ENCODE results near the gene CCDC159.

DNA sequence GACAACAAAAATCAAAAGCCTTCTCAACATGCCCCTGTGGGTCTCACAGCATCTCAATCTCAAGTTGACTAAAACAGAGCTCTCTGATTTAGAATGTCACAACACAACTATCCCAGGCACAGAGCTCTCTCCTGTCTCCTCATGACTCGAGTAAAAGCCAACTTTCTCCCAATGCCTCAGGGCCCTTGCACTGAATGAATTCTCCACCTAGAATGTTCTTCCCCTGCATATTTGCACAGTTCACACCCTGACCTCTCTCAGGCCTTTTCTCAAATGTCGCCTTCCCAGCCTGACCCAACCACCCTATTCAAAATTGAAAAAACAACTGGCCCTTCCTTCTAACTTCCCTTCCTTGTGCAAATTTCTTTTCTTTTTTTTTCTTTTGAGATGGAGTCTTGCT, 24.4 kb downstream of the CCDC159 start:
- TF ChIP-seq, protein P1, sequence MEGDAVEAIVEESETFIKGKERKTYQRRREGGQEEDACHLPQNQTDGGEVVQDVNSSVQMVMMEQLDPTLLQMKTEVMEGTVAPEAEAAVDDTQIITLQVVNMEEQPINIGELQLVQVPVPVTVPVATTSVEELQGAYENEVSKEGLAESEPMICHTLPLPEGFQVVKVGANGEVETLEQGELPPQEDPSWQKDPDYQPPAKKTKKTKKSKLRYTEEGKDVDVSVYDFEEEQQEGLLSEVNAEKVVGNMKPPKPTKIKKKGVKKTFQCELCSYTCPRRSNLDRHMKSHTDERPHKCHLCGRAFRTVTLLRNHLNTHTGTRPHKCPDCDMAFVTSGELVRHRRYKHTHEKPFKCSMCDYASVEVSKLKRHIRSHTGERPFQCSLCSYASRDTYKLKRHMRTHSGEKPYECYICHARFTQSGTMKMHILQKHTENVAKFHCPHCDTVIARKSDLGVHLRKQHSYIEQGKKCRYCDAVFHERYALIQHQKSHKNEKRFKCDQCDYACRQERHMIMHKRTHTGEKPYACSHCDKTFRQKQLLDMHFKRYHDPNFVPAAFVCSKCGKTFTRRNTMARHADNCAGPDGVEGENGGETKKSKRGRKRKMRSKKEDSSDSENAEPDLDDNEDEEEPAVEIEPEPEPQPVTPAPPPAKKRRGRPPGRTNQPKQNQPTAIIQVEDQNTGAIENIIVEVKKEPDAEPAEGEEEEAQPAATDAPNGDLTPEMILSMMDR (IDR thresholded peaks at IDR 0.05) = no peak
- TF ChIP-seq ETV6 (CRISPR knock-in tag; IDR thresholded peaks at IDR 0.05) (no peak), NR2C2 (CRISPR knock-in tag; IDR thresholded peaks at IDR 0.05) (no peak), NR1H2 (CRISPR knock-in tag; IDR thresholded peaks at IDR 0.05) (no peak), HMGXB4 (CRISPR knock-in tag; IDR thresholded peaks at IDR 0.05) (no peak), GTF2I (CRISPR knock-in tag; conservative IDR thresholded peaks at IDR 0.05) (no peak), ATF2 (CRISPR knock-in tag; IDR thresholded peaks at IDR 0.05; ENCODE audit: borderline replicate concordance, low read depth) (no peak), GABPB1 (CRISPR knock-in tag; IDR thresholded peaks at IDR 0.05) (no peak), ZNF138 (CRISPR knock-in tag; conservative IDR thresholded peaks at IDR 0.05) (no peak), USF1 (CRISPR knock-in tag; IDR thresholded peaks at IDR 0.05) (no peak), CREM (CRISPR knock-in tag; IDR thresholded peaks at IDR 0.05) (no peak)
- TF ChIP-seq, protein P2, sequence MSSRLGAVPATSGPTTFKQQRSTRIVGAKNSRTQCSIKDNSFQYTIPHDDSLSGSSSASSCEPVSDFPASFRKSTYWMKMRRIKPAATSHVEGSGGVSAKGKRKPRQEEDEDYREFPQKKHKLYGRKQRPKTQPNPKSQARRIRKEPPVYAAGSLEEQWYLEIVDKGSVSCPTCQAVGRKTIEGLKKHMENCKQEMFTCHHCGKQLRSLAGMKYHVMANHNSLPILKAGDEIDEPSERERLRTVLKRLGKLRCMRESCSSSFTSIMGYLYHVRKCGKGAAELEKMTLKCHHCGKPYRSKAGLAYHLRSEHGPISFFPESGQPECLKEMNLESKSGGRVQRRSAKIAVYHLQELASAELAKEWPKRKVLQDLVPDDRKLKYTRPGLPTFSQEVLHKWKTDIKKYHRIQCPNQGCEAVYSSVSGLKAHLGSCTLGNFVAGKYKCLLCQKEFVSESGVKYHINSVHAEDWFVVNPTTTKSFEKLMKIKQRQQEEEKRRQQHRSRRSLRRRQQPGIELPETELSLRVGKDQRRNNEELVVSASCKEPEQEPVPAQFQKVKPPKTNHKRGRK (CRISPR knock-in tag; IDR thresholded peaks at IDR 0.05; ENCODE audit: borderline replicate concordance) = no peak
